Measurements from ENCODE around the gene RGS16.

GRCh38 chr1:182610606-182611194 is 6.5 kb upstream of the RGS16 start:
- TF ChIP-seq CTCF (IDR thresholded peaks at IDR 0.05; ENCODE audit: insufficient read depth, low read length) (no peak), SPI1 (IDR thresholded peaks at IDR 0.05; ENCODE audit: borderline replicate concordance, low read depth) (no peak)
